ENCODE data around the gene PSG5.
"Not testable (repeated sequence)": the region's sequence is repeated elsewhere in the genome, so short reads cannot be mapped to it uniquely, and the experiment has no call there.

Gene PSG5

DNA sequence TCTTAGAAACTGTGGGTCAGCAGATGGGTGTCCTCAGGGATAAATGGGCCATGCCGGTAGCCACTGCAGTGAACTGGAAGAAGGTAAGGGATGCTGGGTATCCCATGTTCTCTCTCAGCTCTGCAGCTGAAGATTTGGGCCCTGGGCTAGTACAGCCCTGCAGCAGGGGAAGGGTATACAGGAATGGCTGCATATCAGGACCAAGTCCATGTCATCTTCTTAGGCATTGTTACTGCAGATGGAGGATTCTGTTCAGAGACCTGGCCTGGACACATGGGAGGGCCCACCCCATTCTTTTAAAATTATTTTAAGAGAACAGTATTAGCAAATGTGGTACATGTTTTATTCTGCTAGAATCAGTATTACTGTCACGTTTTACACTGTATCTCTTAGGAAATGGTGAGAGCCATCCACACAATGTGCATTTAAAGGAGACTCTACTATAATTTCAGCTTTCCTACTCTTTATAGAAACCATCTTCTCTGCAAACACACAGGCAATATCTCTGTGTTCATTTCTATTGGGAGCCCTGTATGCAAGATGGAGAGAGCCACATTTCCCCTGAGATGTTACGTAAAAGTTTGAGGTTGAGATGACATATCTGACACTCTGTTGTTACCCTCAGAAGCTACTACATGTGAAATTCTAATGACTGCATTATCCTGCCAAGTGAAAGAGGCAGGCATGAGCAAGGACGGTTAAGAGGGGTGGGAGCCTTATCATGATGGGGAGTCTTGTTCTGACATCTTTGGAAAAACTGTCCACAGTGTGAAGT, 6.2 kb upstream of the PSG5 start:
- DNase-seq (ENCODE audit: low read depth, low spot score); H3K27ac ChIP-seq: not testable (repeated sequence)

GRCh38 chr19:43188092-43188491, 1.8 kb upstream of the PSG5 start:
- H3K27ac ChIP-seq; DNase-seq (ENCODE audit: low read depth, low spot score): not testable (repeated sequence)

DNA sequence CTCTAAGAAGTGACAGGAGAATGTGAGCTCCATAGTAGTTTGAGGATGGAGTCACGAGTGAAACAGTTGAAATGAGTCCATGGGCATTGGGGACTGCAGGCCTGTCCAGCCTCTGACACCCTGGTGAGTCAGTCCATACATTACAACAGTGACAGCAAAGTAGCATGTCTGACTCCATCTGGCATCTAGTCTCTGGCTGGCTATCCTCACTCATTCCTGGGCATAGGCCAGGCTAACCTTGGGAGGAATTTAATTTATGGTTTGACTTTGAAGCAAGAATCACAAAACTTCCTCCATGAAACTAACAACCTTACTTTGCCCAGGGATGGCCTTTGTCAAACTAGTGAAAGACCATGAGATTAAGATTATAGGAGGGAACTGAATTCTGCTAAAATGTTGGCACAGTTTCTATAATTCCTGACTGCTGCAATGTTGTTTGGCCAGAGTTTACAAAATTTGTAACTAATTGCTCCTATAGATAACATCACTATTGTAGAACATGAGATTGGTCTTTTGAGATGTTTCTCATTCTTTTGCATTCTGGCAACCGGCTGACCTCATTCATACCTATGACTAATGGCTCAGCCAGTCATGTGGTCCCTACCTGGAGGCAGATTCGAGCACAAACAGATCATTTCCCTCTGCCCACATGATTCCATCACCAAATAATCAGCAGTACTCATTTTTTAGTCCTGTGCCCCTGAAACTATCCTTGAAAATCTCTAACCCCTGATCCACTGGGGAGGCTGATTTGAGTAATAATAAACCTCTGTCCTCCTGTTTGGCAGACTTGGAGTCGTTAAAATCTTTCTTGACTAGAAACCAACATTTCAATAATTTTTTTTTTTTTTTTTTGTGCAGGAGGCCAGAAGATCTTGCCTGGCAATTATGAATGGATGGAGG, 4.2 kb downstream of the PSG5 start:
- DNase-seq (ENCODE audit: low read depth, low spot score), result peak; percentile 64
- peak overlapping the region; percentile 96 for H3K27ac ChIP-seq

- DNase-seq (ENCODE audit: low read depth, low spot score); H3K27ac ChIP-seq: not testable (repeated sequence)
Measured at GRCh38 chr19:43179569-43180147, 6.7 kb downstream of the PSG5 start.

DNA sequence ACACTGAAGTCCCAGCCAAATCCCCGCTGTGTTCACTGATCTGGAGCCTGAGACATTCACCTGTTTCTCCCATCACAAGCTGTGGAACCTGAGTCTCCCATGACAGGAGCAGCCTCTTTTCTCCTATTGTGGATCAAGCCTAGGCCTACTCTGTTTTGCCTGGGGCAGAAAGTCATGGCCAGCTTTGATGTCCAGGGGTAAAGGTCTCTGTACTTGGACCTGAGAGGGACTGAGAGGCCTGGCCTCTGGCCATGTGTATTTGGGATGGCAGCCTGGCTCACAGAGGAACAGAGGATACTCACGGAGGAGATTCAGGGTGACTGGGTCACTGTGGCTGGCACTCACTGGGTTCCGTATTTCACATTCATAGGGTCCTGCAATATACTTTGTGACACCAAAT, 7.8 kb downstream of the PSG5 start:
- not testable (repeated sequence) for H3K27ac ChIP-seq; DNase-seq (ENCODE audit: low read depth, low spot score)

GRCh38 chr19:43165906-43166305, 20.4 kb downstream of the PSG5 start:
- DNase-seq (ENCODE audit: low read depth, low spot score); H3K27ac ChIP-seq: not testable (repeated sequence)

DNA sequence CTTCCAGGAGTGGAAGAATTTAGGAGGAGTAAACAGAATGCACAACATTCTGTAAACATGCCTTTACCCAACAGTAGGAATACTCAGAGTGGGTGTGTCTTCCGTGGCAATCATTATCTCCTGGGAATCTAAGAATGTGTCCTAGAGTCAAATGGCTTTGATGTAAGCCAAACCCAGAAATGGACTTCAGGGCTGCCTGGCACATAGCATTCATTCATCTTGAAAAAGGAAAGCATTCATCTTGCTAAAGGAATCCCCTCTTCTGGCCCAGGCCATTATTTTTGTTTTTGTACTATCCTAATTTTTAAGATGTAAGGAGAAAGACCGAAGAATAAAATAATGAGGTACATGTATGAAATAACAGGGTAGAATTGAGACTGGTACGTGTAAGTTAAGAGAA, 23.2 kb downstream of the PSG5 start:
- peak overlapping the region; percentile 76 for H3K27ac ChIP-seq
- DNase-seq (ENCODE audit: low read depth, low spot score), result not testable (repeated sequence)

- DNase-seq (ENCODE audit: low read depth, low spot score), result not testable (repeated sequence)
- H3K27ac ChIP-seq, result peak overlapping the region; percentile 76
Measured at GRCh38 chr19:43162261-43162660, 24.1 kb downstream of the PSG5 start.

DNA sequence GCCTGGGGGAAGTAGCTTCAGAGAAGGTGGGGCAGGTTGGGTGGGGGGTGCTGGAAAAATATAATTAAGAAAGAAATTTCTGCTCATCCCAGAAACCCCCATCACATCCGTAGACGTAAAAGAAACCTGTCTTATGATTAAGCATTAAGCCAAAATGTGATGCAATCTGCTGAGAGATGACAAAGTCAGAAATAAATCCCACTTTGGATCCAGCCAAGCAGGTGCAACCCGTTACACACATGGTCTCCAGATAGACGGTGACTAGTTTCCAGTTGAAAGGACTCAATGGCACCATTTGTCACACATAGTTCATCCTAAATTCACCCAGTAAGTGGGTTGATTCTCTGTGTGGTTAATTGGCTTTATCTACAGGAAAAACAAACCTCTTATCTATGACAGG, 34.1 kb downstream of the PSG5 start:
- H3K27ac ChIP-seq, result peak overlapping the region; percentile 32
- DNase-seq (ENCODE audit: low read depth, low spot score), result peak; percentile 14

GRCh38 chr19:43149788-43150187, 36.5 kb downstream of the PSG5 start:
- H3K27ac ChIP-seq, result peak overlapping the region; percentile 97
- peak; percentile 85 for DNase-seq (ENCODE audit: low read depth, low spot score)

GRCh38 chr19:43148233-43148632, 38.1 kb downstream of the PSG5 start:
- DNase-seq (ENCODE audit: low read depth, low spot score), result peak; percentile 91
- H3K27ac ChIP-seq, result peak overlapping the region; percentile 97

DNA sequence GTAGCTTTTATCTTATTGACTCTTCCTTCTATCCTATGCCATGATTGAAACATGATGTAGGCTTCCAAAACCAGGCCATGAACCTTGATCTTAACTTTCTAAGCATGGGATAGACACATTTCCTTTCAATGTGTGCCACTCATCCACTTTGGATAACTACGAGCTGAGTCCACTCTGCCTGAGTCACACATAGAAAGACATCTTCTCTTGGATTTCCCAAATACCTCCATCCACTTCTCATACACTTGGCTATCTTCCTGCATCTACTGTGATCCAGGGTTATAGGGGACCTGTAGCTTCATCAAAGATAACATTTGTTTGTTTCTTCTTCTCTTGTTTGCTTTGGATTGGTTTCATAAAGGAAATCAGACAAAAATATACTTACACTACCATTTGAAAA, 44.6 kb downstream of the PSG5 start:
- not testable (repeated sequence) for H3K27ac ChIP-seq; DNase-seq (ENCODE audit: low read depth, low spot score)

- DNase-seq (ENCODE audit: low read depth, low spot score), result no peak
- H3K27ac ChIP-seq, result no peak overlapping the region
Measured at GRCh38 chr19:43132696-43133095, 53.6 kb downstream of the PSG5 start.

- DNase-seq (ENCODE audit: low read depth, low spot score); H3K27ac ChIP-seq: not testable (repeated sequence)
Measured at GRCh38 chr19:43131281-43131842, 55.0 kb downstream of the PSG5 start.

DNA sequence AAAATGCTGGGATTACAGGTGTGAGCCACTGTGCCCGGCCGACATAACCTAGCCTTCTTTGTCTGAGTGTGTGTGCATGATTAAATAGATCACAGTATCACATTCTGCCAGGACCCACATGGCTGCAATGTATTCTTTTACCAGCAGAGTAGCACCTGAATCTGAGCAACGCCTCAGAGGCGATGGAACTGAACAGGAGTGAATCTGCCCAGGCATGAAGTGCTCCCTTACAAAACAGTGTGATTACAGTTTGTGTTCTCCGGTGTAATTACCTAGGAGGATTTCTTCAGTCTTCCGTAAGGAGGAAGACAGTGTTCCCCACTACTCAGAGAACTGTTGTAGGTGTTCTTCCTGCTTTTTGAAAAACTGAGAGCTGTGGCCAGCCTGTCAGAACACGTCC, 57.1 kb downstream of the PSG5 start:
- peak overlapping the region; percentile 85 for H3K27ac ChIP-seq
- DNase-seq (ENCODE audit: low read depth, low spot score), result peak; percentile 73

DNA sequence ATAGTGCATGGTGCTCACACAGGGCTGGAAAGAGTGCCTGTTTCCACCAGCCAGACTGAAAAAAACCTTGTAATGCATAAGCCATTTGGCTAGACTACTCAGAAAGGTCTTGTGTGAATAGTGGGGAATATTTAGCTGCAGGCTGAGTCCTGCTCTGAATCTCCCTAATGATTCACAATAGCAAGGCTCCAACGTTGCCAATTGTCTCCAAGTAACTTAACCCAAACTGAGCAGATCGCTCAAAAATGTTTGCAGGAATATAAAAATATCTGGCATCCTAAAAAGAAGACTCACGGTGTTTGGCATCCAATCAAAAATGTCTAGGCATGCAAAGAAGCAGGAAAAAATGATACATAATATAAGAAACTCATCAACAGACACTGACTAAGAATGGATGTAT, 59.0 kb downstream of the PSG5 start:
- DNase-seq (ENCODE audit: low read depth, low spot score), result peak; percentile 70
- H3K27ac ChIP-seq, result peak overlapping the region; percentile 85

- no peak for DNase-seq (ENCODE audit: low read depth, low spot score)
- peak overlapping the region; percentile 85 for H3K27ac ChIP-seq
Measured at GRCh38 chr19:43126720-43127119, 59.6 kb downstream of the PSG5 start.

GRCh38 chr19:43124360-43124759, 62.0 kb downstream of the PSG5 start:
- no peak for DNase-seq (ENCODE audit: low read depth, low spot score)
- H3K27ac ChIP-seq, result no peak overlapping the region

- DNase-seq (ENCODE audit: low read depth, low spot score), result peak; percentile 29
- H3K27ac ChIP-seq, result peak overlapping the region; percentile 69
Measured at GRCh38 chr19:43120433-43121026, 65.8 kb downstream of the PSG5 start.

DNA sequence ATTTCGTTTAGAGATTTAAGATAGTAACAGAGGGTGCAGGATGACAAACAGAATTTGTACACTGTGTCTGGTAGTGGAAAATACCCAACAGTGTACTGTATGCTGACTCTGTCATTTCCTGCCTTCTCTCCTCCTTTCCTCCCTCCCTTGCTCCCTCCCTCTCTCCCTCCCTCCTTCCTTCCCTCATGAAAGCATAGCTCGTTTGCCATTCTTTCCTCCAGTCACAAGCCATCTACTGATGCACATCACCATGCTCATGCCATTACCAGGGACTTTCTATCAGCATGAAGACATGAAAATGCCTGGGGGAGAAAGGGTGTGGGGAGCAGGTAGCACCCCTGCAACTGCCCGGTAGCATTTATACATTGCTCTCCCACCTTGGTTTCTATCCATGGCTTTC, 66.8 kb downstream of the PSG5 start:
- DNase-seq (ENCODE audit: low read depth, low spot score), result not testable (repeated sequence)
- peak overlapping the region; percentile 69 for H3K27ac ChIP-seq

Measured in epithelial cell of prostate (primary cell).